HG02884 (cell line): ENCODE results near the gene FAM120A.

Source experiments
- ATAC-seq: cut with Tn5 transposase; IDR thresholded peaks from one replicate; pipeline ENCODE4 v1.9.1; 2021; ENCODE audit warnings: mild to moderate bottlenecking, moderate library complexity; ENCODE audit not compliant: unreplicated experiment

The FAM120A gene

GRCh38 chr9:93577078-93577974 is 125.8 kb downstream of the FAM120A start:
- ATAC-seq, result peak; percentile 24

DNA sequence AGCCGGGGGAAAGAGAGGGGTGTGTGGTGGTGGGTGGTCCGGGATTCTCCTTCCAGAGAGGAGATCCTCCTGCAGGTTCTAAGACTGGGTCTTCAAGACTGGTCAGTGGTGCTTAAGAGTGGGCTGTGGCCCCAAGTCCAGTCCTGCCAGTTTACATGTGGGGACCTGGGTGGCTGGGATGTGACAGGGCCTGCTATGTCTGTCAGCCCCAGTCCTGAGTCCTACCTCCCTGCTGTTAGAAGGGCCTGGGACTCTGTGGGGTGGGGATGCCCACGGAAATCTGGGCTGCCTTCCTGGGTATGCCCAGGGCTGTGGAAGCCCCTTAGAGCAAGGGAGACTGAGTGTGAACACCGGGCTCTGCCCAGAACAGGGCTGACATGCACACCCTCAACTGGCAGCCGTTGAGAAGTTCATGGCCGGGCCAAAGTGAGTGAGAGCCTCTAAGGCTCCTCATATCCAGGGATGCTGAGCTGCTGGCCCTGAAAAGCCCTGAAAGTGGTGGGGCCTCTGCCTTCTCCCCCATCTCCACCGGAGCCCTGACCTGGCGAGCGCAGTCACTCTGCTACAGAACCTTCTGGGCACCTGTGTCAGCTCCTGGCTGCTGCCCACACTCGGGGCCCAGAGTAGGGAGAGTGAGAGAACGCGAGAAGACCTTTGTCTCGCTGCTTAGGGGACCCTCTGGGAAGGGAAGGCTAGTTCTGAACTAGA is 126.6 kb downstream of the FAM120A start:
- no peak for ATAC-seq

- ATAC-seq, result no peak
Observed at GRCh38 chr9:93578844-93579243, 127.4 kb downstream of the FAM120A start.

DNA sequence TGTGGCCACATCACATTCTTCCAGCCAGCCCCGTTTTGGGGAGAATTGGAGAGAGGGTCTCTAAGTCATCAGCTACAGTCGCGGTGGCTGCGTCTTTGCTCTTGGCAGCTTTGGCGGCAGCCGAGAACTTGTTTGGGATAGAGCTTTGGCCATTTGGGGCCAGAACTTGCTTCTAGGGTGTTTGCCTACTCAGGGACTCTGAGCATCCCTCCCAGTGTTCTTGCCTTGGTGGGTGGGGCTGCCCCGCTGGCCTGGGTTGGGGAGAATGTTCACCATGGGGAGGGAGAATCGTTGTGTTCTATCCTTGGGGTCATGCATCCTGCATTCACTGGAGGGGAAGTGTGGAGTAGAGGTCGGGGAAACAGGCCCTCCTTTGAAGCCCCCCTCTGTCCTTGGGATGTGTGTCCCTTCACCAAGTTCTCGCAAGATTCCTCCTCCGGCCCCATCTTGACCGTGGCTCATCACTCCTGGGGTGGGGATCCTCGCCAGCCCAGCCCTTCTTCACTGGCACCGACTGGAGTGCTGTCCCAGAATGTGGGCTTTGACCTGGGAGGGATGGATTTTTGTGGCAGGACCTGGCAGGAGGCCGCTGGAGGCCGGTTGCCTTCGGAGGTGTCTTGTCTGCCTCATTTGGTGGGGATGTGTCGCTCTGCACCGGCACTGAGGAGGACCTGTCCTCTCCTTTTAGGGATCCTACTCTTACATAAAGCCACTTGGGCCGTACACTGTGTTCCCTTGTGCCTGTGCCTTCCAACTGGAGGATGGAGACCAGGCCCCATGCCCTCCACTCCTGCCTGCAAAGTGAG is 128.4 kb downstream of the FAM120A start:
- no peak for ATAC-seq

DNA sequence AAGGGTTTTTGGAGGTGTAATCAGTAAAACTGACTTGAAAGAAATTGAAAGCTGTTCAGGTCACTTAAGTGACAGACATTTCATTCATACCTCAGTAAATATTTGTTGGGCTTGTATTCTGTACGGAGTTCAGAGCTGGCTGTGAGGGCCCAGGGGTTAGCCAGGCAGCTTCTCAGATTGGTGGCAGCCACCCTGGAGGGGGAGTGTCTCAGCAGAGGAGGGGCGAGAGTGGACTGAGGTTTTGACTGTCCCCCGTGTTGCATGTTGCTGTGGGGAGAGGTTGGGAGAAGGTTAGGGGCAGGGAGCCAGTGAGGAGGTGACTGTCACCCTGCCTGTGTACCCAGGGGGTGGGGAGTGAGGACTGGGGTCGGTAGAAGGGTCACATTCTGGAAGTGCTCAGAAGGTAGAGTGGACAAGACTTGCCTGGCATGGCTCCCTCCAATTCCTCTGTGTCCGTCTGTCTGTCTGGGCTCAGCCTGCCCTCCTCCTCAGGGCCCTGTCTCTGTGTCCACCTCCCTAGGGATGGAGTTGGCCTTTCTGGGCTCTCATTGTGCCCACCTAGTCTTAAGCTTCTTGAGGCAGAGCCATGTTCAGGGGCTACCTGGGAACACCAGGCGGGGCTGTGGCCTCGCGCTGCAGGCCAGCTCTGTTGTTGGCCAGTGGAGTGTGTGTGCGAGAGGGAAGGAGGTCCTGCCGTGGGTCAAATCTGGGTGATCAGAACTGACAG is 129.3 kb downstream of the FAM120A start:
- no peak for ATAC-seq

DNA sequence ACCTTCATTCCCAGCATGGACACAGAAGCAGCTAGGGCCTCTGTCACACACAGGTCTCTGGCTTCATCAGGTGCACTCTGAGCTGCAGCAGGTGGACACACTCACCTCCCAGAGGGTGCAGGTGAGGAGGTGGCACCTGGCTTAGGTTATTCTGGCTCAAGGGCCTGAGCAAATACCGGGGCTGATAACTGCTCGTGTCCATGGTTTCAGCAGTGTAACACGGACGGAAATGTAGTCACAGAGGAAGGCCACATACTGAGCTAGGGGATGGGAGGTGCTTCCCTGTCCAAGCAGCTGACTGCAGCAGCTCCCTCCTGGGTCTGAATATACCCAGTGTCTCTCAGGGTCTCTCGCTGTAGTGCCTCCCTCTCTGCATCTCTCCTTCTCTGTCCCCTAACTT is 130.6 kb downstream of the FAM120A start:
- ATAC-seq, result no peak

- no peak for ATAC-seq
Observed at GRCh38 chr9:93582550-93582949, 131.1 kb downstream of the FAM120A start.

- no peak for ATAC-seq
Observed at GRCh38 chr9:93585259-93585658, 133.8 kb downstream of the FAM120A start.

- ATAC-seq, result no peak
Observed at GRCh38 chr9:93585695-93586094, 134.2 kb downstream of the FAM120A start.

- no peak for ATAC-seq
Observed at GRCh38 chr9:93586290-93587057, 135.0 kb downstream of the FAM120A start.

DNA sequence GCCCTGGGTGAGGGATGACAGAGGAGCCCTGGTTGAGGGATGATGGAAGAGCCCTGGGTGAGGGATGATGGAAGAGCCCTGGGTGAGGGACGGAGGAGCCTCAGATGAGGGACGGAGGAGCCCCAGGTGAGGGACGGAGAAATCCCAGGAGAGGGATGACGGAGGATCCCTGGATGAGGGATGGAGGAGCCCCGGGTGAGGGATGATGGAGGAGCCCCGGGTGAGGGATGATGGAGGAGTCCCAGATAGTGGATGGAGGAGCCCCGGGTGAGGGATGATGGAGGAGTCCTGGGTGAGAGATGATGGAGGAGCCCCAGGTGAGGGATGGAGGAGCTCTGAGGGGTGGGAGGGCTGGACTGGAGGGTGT is 135.8 kb downstream of the FAM120A start:
- no peak for ATAC-seq

GRCh38 chr9:93587651-93588347 is 136.3 kb downstream of the FAM120A start:
- ATAC-seq, result no peak

DNA sequence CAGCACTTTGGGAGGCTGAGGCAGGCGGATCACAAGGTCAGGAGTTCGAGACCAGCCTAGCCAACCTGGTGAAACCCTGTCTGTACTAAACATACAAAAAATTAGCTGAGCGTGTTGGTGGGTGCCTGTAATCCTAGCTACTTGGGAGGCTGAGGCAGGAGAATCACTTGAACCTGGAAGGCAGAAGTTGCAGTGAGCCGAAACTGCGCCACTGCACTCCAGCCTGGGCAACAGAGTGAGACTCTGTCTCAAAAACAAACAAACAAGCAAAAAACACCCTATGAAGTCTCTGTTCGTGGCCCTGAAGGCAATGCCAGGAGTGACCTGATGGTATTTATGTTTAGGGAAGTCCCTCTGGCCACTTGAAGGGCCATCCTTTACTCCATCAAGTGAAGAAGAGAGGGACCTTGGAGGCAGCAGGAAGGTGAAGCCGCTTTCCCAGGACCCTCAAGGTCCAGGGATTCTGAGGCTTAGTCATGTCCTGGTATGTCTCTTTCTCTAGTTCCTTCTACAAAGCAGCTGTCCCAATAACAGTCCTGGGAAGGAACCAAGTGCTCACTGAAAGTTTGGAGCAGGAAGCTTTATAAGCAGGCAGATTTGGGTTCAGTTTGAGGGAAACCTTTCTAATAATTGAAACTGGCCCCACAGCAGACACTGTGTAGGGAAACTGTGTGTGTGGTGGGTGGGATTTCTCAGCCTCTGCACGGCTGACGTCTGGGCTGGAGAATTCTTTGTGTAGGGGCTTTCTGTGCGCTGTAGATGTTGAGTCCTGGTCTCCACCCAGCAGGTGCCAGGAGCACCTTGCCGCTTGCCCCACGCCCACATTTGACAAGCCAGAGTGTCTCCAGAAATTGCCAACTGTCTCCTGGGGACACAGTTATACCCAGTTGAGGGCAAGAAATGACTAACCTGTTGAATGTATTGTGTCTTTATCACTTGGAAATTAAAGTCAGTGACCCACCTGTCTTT is 137.4 kb downstream of the FAM120A start:
- no peak for ATAC-seq

GRCh38 chr9:93589688-93590087 is 138.2 kb downstream of the FAM120A start:
- no peak for ATAC-seq

DNA sequence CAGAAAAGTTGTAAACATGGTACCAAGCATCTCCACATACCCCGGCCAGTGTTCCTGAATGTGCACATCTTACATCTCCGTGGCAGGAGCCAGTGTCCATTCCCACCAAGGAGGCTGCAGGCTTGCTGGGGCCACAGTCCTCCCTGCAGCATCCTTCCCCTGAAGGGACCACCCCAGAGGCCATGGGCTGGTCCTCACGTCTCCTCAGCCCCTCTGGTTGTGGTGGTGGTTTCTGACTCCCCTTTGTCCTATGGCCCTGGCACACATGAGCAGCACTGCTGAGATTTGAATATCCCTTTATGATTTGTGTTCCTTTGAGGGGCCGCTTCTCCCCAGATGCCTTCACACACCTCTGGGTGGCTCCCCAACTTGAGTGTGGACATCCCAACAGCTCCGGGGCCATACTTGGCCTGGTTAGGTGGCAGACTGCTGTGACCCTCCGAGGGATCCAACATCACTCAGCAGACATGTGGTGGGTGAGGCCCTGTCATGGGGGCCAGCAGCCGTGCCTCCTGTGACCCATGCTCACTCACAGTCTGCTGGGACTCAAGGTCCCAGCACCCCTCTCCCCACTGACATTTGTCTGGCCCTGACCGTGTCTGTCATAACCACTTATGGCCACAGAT is 139.2 kb downstream of the FAM120A start:
- no peak for ATAC-seq

DNA sequence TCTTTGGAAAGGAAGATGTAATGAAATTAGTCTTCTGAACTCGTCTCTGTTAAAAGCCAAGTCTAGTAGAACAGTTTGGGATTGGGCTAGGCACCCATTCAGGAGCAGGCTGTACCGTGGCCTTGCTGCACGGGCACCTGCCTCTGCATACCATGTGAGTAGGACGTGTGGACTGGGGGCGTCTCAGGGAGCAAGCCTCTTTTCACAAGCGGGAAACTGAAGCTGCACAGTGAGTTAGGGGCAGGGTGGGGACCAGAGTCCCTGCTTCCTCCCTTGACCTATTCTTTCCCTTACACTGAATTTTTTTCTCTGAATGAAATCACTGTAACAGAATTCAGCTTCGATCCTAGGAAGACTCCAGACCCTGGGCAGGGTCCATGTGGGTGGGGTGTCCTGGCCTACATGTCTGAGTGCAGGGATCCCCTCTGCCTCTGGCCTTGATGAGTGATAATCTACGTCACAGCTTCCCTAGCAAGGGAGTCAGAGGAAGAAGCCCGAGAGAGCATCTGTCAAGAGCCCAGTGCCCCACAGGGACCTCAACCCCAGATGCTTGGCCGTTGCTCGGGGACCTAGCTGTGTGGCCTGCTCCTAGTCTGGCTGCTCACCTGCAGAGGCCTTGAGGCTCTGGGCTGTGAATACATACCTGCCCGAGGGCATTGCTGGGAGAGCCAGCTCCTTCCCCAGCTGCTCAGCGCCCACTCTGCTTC is 140.0 kb downstream of the FAM120A start:
- ATAC-seq, result no peak

DNA sequence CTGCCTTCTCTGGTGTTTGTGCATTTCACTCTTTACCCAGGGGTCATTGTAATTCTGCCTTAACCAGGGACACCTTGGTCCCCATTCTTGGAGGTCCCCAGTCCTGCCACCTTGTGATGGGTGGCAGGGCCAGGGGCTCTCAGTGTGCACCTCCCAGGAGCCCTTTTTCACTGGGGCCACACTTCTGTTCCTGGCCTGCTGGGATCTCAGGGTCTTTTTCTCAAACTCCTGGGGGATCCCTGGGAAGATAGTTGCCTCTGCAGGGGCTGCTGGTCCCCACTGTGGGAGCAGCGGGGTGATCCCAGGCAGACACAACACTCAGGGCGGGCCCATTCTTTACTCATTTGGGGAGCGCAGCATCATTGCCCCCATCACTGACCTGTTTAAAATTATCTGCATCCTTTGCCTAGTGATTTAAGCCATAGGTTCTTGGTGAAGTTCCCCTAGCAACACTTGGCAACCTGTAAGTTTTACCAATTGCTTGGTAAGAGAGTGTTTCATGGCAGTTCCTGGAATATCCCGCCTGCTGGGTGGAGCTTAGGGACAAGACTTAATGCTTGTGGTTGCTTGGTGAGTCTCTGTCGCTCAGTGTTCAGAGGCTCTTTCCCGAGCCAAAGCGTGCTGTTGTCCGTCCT is 140.6 kb downstream of the FAM120A start:
- no peak for ATAC-seq
